ENCODE data around the gene KCNK10. TPM values are rescaled to one million over a fixed set of nuclear protein-coding genes. Genes with fewer than 3 reads are reported as not detected.

The KCNK10 gene
- total and polyA plus RNA-seq, 9 donors, result 0.01 to 0.23 (median 0.04) TPM; not detected in 4

GRCh38 chr14:88322504-88323085 lies 474 bp downstream of the KCNK10 start:
- Histone ChIP-seq H3K36me3 (ENCODE audit: control insufficient read depth, insufficient read depth, low read length) (no peaks in the 10 kb centered on the region), H3K4me1 (ENCODE audit: control insufficient read depth, insufficient read depth, low read length) (peaks cover 19% of the 10 kb centered on the region), H3K9me3 (replicated peaks; ENCODE audit: control insufficient read depth, low read depth, low read length) (no peaks in the 10 kb centered on the region), H3K4me3 (ENCODE audit: low read length) (peak overlapping the region; percentile 15), H3K27me3 (ENCODE audit: control insufficient read depth, insufficient read depth, low read length) (peaks cover 64% of the 10 kb centered on the region), H3K27ac (ENCODE audit: low read length) (no peak overlapping the region)
- no peak for DNase-seq
- 2% methylated on average over 18 of the region's 26 CpGs for WGBS (ENCODE audit: insufficient coverage)

GRCh38 chr14:88321692-88322503 lies 1.2 kb downstream of the KCNK10 start:
- 10% methylated on average over 16 of the region's 25 CpGs for WGBS (ENCODE audit: insufficient coverage)
- DNase-seq, result no peak
- Histone ChIP-seq H3K4me1 (ENCODE audit: control insufficient read depth, insufficient read depth, low read length) (peaks cover 19% of the 10 kb centered on the region), H3K4me3 (ENCODE audit: low read length) (no peak overlapping the region), H3K27ac (ENCODE audit: low read length) (no peak overlapping the region), H3K36me3 (ENCODE audit: control insufficient read depth, insufficient read depth, low read length) (no peaks in the 10 kb centered on the region), H3K9me3 (replicated peaks; ENCODE audit: control insufficient read depth, low read depth, low read length) (no peaks in the 10 kb centered on the region), H3K27me3 (ENCODE audit: control insufficient read depth, insufficient read depth, low read length) (peaks cover 58% of the 10 kb centered on the region)

GRCh38 chr14:88318406-88318805 lies 4.7 kb downstream of the KCNK10 start:
- Histone ChIP-seq H3K9me3 (replicated peaks; ENCODE audit: control insufficient read depth, low read depth, low read length) (no peaks in the 10 kb centered on the region), H3K36me3 (ENCODE audit: control insufficient read depth, insufficient read depth, low read length) (no peaks in the 10 kb centered on the region), H3K4me1 (ENCODE audit: control insufficient read depth, insufficient read depth, low read length) (peaks cover 12% of the 10 kb centered on the region), H3K27ac (ENCODE audit: low read length) (no peak overlapping the region), H3K27me3 (ENCODE audit: control insufficient read depth, insufficient read depth, low read length) (peaks cover 24% of the 10 kb centered on the region), H3K4me3 (ENCODE audit: low read length) (no peak overlapping the region)
- 78% methylated on average over 3 of the region's 4 CpGs for WGBS (ENCODE audit: insufficient coverage)
- no peak for DNase-seq

GRCh38 chr14:88316521-88316920 lies 6.5 kb downstream of the KCNK10 start:
- H3K4me3 ChIP-seq (ENCODE audit: low read length), result no peak overlapping the region
- H3K4me1 ChIP-seq (ENCODE audit: control insufficient read depth, insufficient read depth, low read length), result no peaks in the 10 kb centered on the region
- H3K36me3 ChIP-seq (ENCODE audit: control insufficient read depth, insufficient read depth, low read length), result no peaks in the 10 kb centered on the region
- no peaks in the 10 kb centered on the region for H3K9me3 ChIP-seq (replicated peaks; ENCODE audit: control insufficient read depth, low read depth, low read length)
- DNase-seq, result no peak
- peaks cover 9% of the 10 kb centered on the region for H3K27me3 ChIP-seq (ENCODE audit: control insufficient read depth, insufficient read depth, low read length)
- no peak overlapping the region for H3K27ac ChIP-seq (ENCODE audit: low read length)

GRCh38 chr14:88312257-88312656 lies 10.8 kb downstream of the KCNK10 start:
- WGBS (ENCODE audit: insufficient coverage), result 46% methylated on average over 3 of the region's 6 CpGs
- H3K4me1 ChIP-seq (ENCODE audit: control insufficient read depth, insufficient read depth, low read length), result no peaks in the 10 kb centered on the region
- no peaks in the 10 kb centered on the region for H3K36me3 ChIP-seq (ENCODE audit: control insufficient read depth, insufficient read depth, low read length)
- H3K27me3 ChIP-seq (ENCODE audit: control insufficient read depth, insufficient read depth, low read length), result no peaks in the 10 kb centered on the region
- DNase-seq, result no peak
- no peak overlapping the region for H3K4me3 ChIP-seq (ENCODE audit: low read length)
- no peak overlapping the region for H3K27ac ChIP-seq (ENCODE audit: low read length)
- no peaks in the 10 kb centered on the region for H3K9me3 ChIP-seq (replicated peaks; ENCODE audit: control insufficient read depth, low read depth, low read length)

GRCh38 chr14:88311780-88312179 lies 11.3 kb downstream of the KCNK10 start:
- H3K4me1 ChIP-seq (ENCODE audit: control insufficient read depth, insufficient read depth, low read length), result no peaks in the 10 kb centered on the region
- H3K9me3 ChIP-seq (replicated peaks; ENCODE audit: control insufficient read depth, low read depth, low read length), result no peaks in the 10 kb centered on the region
- no peak for DNase-seq
- H3K4me3 ChIP-seq (ENCODE audit: low read length), result no peak overlapping the region
- no peaks in the 10 kb centered on the region for H3K27me3 ChIP-seq (ENCODE audit: control insufficient read depth, insufficient read depth, low read length)
- 60% methylated on average over 1 of the region's 3 CpGs for WGBS (ENCODE audit: insufficient coverage)
- no peak overlapping the region for H3K27ac ChIP-seq (ENCODE audit: low read length)
- H3K36me3 ChIP-seq (ENCODE audit: control insufficient read depth, insufficient read depth, low read length), result no peaks in the 10 kb centered on the region

GRCh38 chr14:88310449-88310848 lies 12.6 kb downstream of the KCNK10 start:
- H3K27me3 ChIP-seq (ENCODE audit: control insufficient read depth, insufficient read depth, low read length), result no peaks in the 10 kb centered on the region
- 18% methylated on average over 3 of the region's 4 CpGs for WGBS (ENCODE audit: insufficient coverage)

GRCh38 chr14:88310021-88310420 lies 13.0 kb downstream of the KCNK10 start:
- H3K27me3 ChIP-seq (ENCODE audit: control insufficient read depth, insufficient read depth, low read length), result no peaks in the 10 kb centered on the region
- no peak for DNase-seq
- H3K4me1 ChIP-seq (ENCODE audit: control insufficient read depth, insufficient read depth, low read length), result no peaks in the 10 kb centered on the region
- no peak overlapping the region for H3K4me3 ChIP-seq (ENCODE audit: low read length)
- H3K27ac ChIP-seq (ENCODE audit: low read length), result no peak overlapping the region
- no peaks in the 10 kb centered on the region for H3K36me3 ChIP-seq (ENCODE audit: control insufficient read depth, insufficient read depth, low read length)
- H3K9me3 ChIP-seq (replicated peaks; ENCODE audit: control insufficient read depth, low read depth, low read length), result no peaks in the 10 kb centered on the region
- 80% methylated on average over 2 of the region's 4 CpGs for WGBS (ENCODE audit: insufficient coverage)

More at GRCh38 chr14:88310449-88310848, 12.6 kb downstream of the KCNK10 start:
- Histone ChIP-seq H3K36me3 (ENCODE audit: control insufficient read depth, insufficient read depth, low read length) (no peaks in the 10 kb centered on the region), H3K9me3 (replicated peaks; ENCODE audit: control insufficient read depth, low read depth, low read length) (no peaks in the 10 kb centered on the region), H3K4me3 (ENCODE audit: low read length) (no peak overlapping the region), H3K27ac (ENCODE audit: low read length) (no peak overlapping the region), H3K4me1 (ENCODE audit: control insufficient read depth, insufficient read depth, low read length) (no peaks in the 10 kb centered on the region)
- no peak for DNase-seq

GRCh38 chr14:88305528-88306322 lies 17.3 kb downstream of the KCNK10 start:
- no peak overlapping the region for H3K27ac ChIP-seq (ENCODE audit: low read length)
- no peaks in the 10 kb centered on the region for H3K4me1 ChIP-seq (ENCODE audit: control insufficient read depth, insufficient read depth, low read length)
- WGBS (ENCODE audit: insufficient coverage), result 42% methylated on average over 3 of the region's 6 CpGs
- DNase-seq, result no peak
- no peaks in the 10 kb centered on the region for H3K36me3 ChIP-seq (ENCODE audit: control insufficient read depth, insufficient read depth, low read length)
- H3K9me3 ChIP-seq (replicated peaks; ENCODE audit: control insufficient read depth, low read depth, low read length), result no peaks in the 10 kb centered on the region
- H3K4me3 ChIP-seq (ENCODE audit: low read length), result no peak overlapping the region
- H3K27me3 ChIP-seq (ENCODE audit: control insufficient read depth, insufficient read depth, low read length), result no peaks in the 10 kb centered on the region

- no peak overlapping the region for H3K4me3 ChIP-seq (ENCODE audit: low read length)
- no peaks in the 10 kb centered on the region for H3K4me1 ChIP-seq (ENCODE audit: control insufficient read depth, insufficient read depth, low read length)
- DNase-seq, result no peak
- no peaks in the 10 kb centered on the region for H3K27me3 ChIP-seq (ENCODE audit: control insufficient read depth, insufficient read depth, low read length)
- H3K36me3 ChIP-seq (ENCODE audit: control insufficient read depth, insufficient read depth, low read length), result no peaks in the 10 kb centered on the region
- no peaks in the 10 kb centered on the region for H3K9me3 ChIP-seq (replicated peaks; ENCODE audit: control insufficient read depth, low read depth, low read length)
- WGBS (ENCODE audit: insufficient coverage), result 80% methylated on average over 1 of the region's 3 CpGs
- no peak overlapping the region for H3K27ac ChIP-seq (ENCODE audit: low read length)
These were observed 20.0 kb downstream of the KCNK10 start for GRCh38 chr14:88303041-88303440.
